GM20431 (cell line): ENCODE measurements around the gene MSN.

Experiments used
- in situ Hi-C: fragments of 300-500 bp; cut with MseI, MboI; formaldehyde crosslinking; loops from one replicate; pipeline ENCODE4 v1.15.0; 2020; ENCODE audit warnings: low sequenced_read_pairs; ENCODE audit not compliant: unreplicated experiment

MSN gene

DNA sequence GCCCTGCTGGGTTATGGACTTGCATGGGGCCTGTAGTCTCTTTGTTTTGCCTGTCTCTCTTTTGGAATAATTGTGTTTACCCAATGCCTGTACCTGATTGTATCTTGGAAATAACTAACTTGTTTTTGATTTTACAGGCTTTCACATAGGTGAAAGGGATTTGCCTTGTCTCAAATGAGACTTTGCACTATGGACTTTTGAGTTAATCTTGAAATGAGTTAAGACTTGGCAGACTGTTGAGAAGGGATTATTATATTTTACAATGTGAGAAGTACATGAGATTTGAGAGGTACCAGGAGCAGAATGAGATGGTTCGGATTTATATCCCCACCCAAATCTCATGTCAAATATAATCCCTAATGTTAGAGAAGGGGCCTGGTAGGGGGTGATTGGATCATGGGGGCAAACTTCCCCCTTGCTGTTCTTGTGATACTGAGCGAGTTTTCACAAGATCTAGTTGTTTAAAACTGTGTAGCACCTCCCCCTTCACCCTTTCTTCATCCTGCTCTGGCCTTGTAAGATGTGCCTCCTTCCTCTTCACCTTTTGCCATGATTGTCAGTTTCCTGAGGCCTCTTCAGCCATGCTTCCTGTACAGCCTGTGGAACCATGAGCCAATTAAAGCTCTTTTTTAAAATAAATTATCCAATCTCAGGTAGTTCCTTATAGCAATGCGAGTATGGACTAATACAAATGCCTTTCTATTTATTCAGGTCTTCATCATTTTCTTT lies 102.3 kb downstream of the MSN start:
- in situ Hi-C loops = no loop called here

DNA sequence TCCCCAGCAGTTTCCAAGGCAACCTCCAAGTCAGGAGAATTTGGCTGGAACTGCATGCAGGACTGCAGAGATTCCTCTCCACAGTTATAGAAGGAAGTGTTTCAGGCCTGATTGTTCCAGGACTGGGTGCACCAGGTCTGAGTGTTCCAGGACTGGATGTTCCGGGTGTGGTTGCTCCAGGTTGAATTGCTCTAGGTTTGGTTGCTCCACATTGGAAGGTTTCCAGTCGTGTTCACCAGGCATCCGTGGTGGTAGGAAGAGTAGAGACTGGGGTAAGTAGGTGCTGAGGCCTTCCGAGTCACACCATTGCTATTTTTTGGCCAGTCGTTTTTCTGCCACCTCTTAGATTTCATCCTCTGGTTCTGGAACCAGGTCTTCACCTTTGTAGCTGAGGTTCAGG lies 105.4 kb downstream of the MSN start:
- in situ Hi-C loops = no loop called here

DNA sequence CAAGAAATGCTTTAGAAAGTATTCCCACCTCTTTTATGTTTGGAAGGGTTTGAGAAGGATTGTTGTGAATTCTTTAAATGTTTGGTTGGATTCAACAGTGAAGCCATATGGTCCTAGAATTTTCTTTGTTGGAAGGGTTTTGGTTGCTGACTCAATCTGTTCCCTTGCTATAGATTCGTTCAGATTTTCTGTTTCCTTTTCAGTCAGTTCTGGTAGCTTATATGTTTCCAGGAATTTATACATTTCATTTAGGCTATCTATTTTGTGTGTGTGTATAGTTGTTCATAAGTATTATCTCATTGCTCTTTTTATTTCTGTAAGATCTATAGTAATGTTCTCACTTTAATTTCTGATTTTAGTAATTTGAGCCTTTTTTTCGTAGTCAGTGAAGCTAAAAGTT lies 114.4 kb downstream of the MSN start:
- in situ Hi-C loops = no loop called here

DNA sequence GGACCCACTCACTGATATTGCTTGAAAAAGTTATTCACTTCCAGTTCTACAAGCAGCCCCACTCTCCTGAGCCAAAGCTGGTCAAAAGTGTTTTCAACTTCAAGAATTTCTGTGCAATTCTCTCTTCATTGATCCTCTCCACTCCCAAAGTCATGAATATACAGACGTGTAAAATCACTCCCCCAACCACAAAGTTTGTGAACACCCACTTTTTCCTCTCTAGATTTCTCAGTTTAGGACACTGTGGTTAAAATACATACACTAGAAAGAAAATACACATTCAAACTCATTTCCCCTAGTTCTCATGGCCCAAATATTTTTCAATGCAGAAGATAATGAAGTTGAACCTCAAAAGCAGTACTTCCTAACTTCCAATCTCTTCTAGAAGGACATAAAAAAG lies 116.3 kb downstream of the MSN start:
- in situ Hi-C loops = no loop called here
